Ovary (tissue), 9 donors: ENCODE results near the gene TSHZ2. TPM values are rescaled to one million over a fixed set of nuclear protein-coding genes. Genes with fewer than 3 reads are reported as not detected.

Source experiments
- DNase-seq, 5 donors: peaks; one replicate each; pipeline ENCODE4 v3.0.0-alpha.2; 2019 to 2020
- H3K27ac ChIP-seq, 2 donors: fragments of 200-600 bp; one replicate each; pipeline versions ENCODE4 v1.5.1 to v1.8.0; 2019 to 2022
- H3K27me3 ChIP-seq: fragments of 200-600 bp; one replicate; pipeline ENCODE4 v1.8.0; 2022
- H3K36me3 ChIP-seq: fragments of 200-600 bp; sonication (generic); one replicate; pipeline ENCODE4 v1.5.1; 2019
- H3K4me1 ChIP-seq: one replicate; pipeline ENCODE4 v1.8.1; 2013; ENCODE audit warnings: mild to moderate bottlenecking, moderate library complexity; ENCODE audit not compliant: insufficient read depth
- H3K4me3 ChIP-seq: fragments of 200-600 bp; sonication (generic); one replicate; pipeline ENCODE4 v1.5.1; 2017
- H3K9me3 ChIP-seq, 2 donors: fragments of 200-600 bp in 1 of 2; sonication (generic) in 1 of 2; one replicate each; pipeline versions ENCODE4 v1.5.1 to v1.8.1; 2013 to 2019; ENCODE audit warnings: mild to moderate bottlenecking in 1 of 2, moderate library complexity in 1 of 2
- EP300 ChIP-seq: sonication (generic); formaldehyde crosslinking; IDR thresholded peaks from one replicate; pipeline ENCODE4 v1.6.1; 2017; ENCODE audit warnings: antibody characterized with exemption
- POLR2A ChIP-seq: fragments of 450-650 bp; IDR thresholded peaks from one replicate; pipeline ENCODE4 v1.6.1; 2017; ENCODE audit warnings: antibody characterized with exemption, mild to moderate bottlenecking, moderate library complexity
- WGBS, 3 donors: extraction: QIAGEN DNeasy Blood & Tissue Kit in 1 of 3; methylation state at CpG; one replicate each; pipeline versions ENCODE4 v1.1.5 to v1.1.7; 2013 to 2017; 5-methylcytosine and 5-hydroxymethylcytosine counted together
- intact Hi-C, 4 donors: fragments of 100-400 bp; cut with DNase I; formaldehyde crosslinking; loops; one replicate each; pipeline versions ENCODE4 v1.11.0 to v1.15.1; 2022 to 2023
- polyA plus RNA-seq, 2 donors: library from polyadenylated mRNA; stranded (reverse); fragments of 200-250 nt in 1 of 2; fragments of 350-450 nt in 1 of 2; fragmentation: Illumina TruSeq in 1 of 2; extraction: RNeasy Lipid Tissue Mini Kit (QIAGEN cat#74804) in 1 of 2; gene quantifications; one replicate each; pipeline ENCODE4 v1.2.3, GENCODE V29; 2013 to 2014
- total RNA-seq, 7 donors: library from RNA; depleted of rRNA in 2 of 7; stranded (reverse); fragments of >200 nt in 2 of 7; fragmentation: NEBNext Ultra II Directional in 3 of 7; extraction: Animal tissue kit (Norgen Biotek cat#: 25700) in 3 of 7; gene quantifications; one replicate each; pipeline versions ENCODE4 v1.1.0 to v1.2.4, GENCODE V29; 2016 to 2023
- TF ChIP-seq, protein P1 (sequence below), 3 donors: fragments of 450-650 bp in 2 of 3; fragments of 200-600 bp in 1 of 3; IDR thresholded peaks; one replicate each; pipeline versions ENCODE4 v1.5.1 to v1.8.0; 2016 to 2022; ENCODE audit warnings: antibody characterized with exemption in 3 of 3, mild to moderate bottlenecking in 1 of 3
- donor health status: DM: no; HTN: no; CAD: no; lungs with moderate emphysema.
- donor health status: DM: no; HTN: no; CAD: no.
- donor health status: Bipolar disorder and iron deficiency.
- donor health status: DM: yes; HTN: yes; CAD: no.
- donor health status: DM: no; HTN: no; CAD: no.
- donor health status: DM: yes; HTN: yes; CAD: no.

Gene TSHZ2
- total and polyA plus RNA-seq, 9 donors = 18.2 to 113 (median 40.2) TPM

DNA sequence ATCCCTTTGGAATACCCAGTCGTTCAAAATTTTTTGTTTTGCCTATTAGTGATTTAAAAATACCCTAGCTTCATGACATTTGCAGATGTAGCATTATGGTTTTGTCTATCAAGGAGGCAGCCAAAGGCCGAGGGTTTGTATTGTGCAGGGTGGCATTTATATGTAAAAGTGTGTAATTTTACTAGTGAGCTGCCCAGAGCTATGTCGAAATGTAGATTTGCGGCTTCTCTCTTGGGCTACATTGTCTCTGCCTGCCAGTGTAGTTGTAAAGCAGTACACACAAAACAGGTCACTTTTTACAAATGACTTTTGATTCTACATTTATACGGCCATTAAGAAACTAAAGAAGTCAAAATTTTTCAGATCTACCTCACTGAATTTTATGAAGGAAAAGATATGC is 87.7 kb downstream of the TSHZ2 start:
- no peak for TF ChIP-seq POLR2A
- DNase-seq = no peak
- intact Hi-C loops = no loop called here
- Histone ChIP-seq H3K9me3 (no peaks in the 10 kb centered on the region), H3K4me1 (no peaks in the 10 kb centered on the region), H3K4me3 (no peak overlapping the region), H3K27me3 (no peaks in the 10 kb centered on the region), H3K27ac (no peak overlapping the region), H3K36me3 (no peaks in the 10 kb centered on the region)
- 75 to 80% (median 79%) methylated on average over 5 of the region's 5 CpGs for WGBS, 3 donors

GRCh38 chr20:53061192-53062108 is 89.3 kb downstream of the TSHZ2 start:
- TF ChIP-seq EP300 (no peak), POLR2A (no peak)
- TF ChIP-seq, protein P1, sequence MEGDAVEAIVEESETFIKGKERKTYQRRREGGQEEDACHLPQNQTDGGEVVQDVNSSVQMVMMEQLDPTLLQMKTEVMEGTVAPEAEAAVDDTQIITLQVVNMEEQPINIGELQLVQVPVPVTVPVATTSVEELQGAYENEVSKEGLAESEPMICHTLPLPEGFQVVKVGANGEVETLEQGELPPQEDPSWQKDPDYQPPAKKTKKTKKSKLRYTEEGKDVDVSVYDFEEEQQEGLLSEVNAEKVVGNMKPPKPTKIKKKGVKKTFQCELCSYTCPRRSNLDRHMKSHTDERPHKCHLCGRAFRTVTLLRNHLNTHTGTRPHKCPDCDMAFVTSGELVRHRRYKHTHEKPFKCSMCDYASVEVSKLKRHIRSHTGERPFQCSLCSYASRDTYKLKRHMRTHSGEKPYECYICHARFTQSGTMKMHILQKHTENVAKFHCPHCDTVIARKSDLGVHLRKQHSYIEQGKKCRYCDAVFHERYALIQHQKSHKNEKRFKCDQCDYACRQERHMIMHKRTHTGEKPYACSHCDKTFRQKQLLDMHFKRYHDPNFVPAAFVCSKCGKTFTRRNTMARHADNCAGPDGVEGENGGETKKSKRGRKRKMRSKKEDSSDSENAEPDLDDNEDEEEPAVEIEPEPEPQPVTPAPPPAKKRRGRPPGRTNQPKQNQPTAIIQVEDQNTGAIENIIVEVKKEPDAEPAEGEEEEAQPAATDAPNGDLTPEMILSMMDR (IDR thresholded peaks at IDR 0.05) = no peak
- H3K27ac ChIP-seq = no peak overlapping the region
- no peak for DNase-seq
- H3K9me3 ChIP-seq = no peaks in the 10 kb centered on the region
- H3K36me3 ChIP-seq = no peaks in the 10 kb centered on the region
- intact Hi-C loops = no loop called here
- H3K4me1 ChIP-seq = no peaks in the 10 kb centered on the region
- 72 to 80% (median 76%) methylated on average over 2 of the region's 2 CpGs for WGBS, 3 donors
- no peak overlapping the region for H3K4me3 ChIP-seq
- H3K27me3 ChIP-seq = no peaks in the 10 kb centered on the region

DNA sequence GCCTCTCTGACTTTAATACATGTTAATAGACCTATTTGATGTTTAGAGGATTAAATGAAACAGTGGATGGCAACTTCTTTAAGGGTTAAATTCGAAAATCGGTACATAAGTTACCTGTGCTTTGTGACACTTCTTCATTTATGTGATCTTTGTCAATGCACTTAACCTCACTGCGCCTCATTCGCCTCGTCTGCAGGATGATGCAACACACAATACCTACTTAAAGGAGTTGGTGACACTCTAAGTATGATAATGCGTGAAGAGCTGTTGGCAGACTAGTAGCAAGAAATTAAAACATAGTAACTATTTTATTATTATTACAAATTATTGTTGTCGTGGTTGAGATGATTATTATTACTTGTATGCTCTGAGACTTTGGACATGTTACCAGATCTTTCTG is 92.8 kb downstream of the TSHZ2 start:
- intact Hi-C loops = no loop called here
- no peak for TF ChIP-seq POLR2A
- TF ChIP-seq EP300 = no peak
- TF ChIP-seq, protein P1 (IDR thresholded peaks at IDR 0.05) = no peak
- WGBS, 3 donors = 92 to 94% (median 93%) methylated on average over 7 of the region's 7 CpGs

DNA sequence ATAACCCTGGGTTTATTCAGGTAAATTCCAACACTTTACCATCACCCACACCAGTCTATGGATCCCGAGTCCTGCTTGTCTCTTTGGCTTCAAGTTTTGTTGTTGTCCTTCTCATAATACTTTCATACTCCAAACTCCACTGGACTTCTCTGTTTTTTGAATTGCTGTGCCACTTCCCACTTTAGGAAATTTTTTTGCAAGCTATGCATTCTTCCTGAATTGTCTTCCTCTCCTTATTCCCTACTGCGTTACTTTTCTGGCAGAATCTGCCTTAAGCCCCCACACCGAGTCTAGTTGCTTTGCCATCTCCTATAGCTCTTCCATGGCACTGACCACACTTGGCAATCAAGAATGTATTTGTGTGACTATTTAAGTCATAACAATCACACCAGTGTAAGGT is 96.1 kb downstream of the TSHZ2 start:
- Histone ChIP-seq H3K4me1 (no peaks in the 10 kb centered on the region), H3K27ac (no peak overlapping the region), H3K4me3 (no peak overlapping the region), H3K9me3 (no peaks in the 10 kb centered on the region), H3K27me3 (no peaks in the 10 kb centered on the region), H3K36me3 (no peaks in the 10 kb centered on the region)
- no peak for DNase-seq
- 96 to 99% (median 96%) methylated on average over 3 of the region's 3 CpGs for WGBS, 3 donors
- TF ChIP-seq EP300 (no peak), POLR2A (no peak)
- intact Hi-C loops = no loop called here

More for the DNA sequence above, 92.8 kb downstream of the TSHZ2 start:
- Histone ChIP-seq H3K4me3 (no peak overlapping the region), H3K9me3 (no peaks in the 10 kb centered on the region), H3K27ac (no peak overlapping the region), H3K36me3 (no peaks in the 10 kb centered on the region), H3K27me3 (no peaks in the 10 kb centered on the region), H3K4me1 (no peaks in the 10 kb centered on the region)
- no peak for DNase-seq

- Histone ChIP-seq H3K36me3 (no peaks in the 10 kb centered on the region), H3K9me3 (no peaks in the 10 kb centered on the region), H3K27me3 (no peaks in the 10 kb centered on the region), H3K27ac (no peak overlapping the region), H3K4me3 (no peak overlapping the region), H3K4me1 (peaks cover under 1% of the 10 kb centered on the region)
- WGBS, 3 donors = 77 to 86% (median 85%) methylated on average over 7 of the region's 7 CpGs
- TF ChIP-seq, protein P1 (IDR thresholded peaks at IDR 0.05) = no peak
- TF ChIP-seq EP300 = no peak
- no peak for TF ChIP-seq POLR2A
- DNase-seq = no peak
- intact Hi-C loops = no loop called here
Measured at GRCh38 chr20:53069132-53069531, 97.0 kb downstream of the TSHZ2 start.
